ENCODE results near the gene CCDC196.

The CCDC196 gene

DNA sequence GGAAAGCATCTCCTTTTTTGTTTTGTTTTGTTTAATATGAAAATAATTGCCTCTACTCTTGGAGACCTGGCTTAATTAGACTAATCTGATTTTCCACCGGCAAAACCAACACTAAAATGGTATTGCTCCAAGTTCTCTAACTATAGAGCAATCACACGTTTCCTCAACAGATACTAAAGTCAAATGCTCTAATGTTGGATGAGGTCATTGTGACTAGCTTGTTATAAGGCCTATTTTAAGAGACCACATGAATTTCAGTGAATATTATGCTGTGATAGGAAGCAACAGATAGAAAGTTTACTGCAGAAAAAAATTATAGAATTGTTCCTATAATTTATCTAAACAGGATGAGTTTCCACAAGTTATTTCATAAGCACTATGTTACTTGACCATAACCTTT, 3.3 kb upstream of the CCDC196 start:
- H3K4me3 ChIP-seq (ENCODE audit: insufficient read depth, low read length, poor library complexity, severe bottlenecking): no peak overlapping the region
- no peak overlapping the region for H3K4me2 ChIP-seq (ENCODE audit: low read depth, low read length, poor library complexity, severe bottlenecking)
- H3K27ac ChIP-seq (ENCODE audit: low read depth, low read length): no peak overlapping the region
- no peak overlapping the region for H3K9ac ChIP-seq (ENCODE audit: low read length)
- H3K9me2 ChIP-seq (replicated peaks; ENCODE audit: insufficient read depth, low read length): no peaks in the 10 kb centered on the region
- H2AFZ ChIP-seq (ENCODE audit: low read depth, low read length, severe bottlenecking): no peak overlapping the region
- H3K27me3 ChIP-seq (ENCODE audit: low read length): no peaks in the 10 kb centered on the region
- TF ChIP-seq EZH2phosphoT487 (conservative IDR thresholded peaks at IDR 0.05; ENCODE audit: low read length): no peak
- TF ChIP-seq, protein P1, sequence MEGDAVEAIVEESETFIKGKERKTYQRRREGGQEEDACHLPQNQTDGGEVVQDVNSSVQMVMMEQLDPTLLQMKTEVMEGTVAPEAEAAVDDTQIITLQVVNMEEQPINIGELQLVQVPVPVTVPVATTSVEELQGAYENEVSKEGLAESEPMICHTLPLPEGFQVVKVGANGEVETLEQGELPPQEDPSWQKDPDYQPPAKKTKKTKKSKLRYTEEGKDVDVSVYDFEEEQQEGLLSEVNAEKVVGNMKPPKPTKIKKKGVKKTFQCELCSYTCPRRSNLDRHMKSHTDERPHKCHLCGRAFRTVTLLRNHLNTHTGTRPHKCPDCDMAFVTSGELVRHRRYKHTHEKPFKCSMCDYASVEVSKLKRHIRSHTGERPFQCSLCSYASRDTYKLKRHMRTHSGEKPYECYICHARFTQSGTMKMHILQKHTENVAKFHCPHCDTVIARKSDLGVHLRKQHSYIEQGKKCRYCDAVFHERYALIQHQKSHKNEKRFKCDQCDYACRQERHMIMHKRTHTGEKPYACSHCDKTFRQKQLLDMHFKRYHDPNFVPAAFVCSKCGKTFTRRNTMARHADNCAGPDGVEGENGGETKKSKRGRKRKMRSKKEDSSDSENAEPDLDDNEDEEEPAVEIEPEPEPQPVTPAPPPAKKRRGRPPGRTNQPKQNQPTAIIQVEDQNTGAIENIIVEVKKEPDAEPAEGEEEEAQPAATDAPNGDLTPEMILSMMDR (IDR thresholded peaks at IDR 0.05; ENCODE audit: insufficient read depth, low read length, poor library complexity, severe bottlenecking): no peak
- no peaks in the 10 kb centered on the region for H3F3A ChIP-seq (ENCODE audit: insufficient read depth)
- H3K36me3 ChIP-seq (ENCODE audit: low read length): no peaks in the 10 kb centered on the region
- no peaks in the 10 kb centered on the region for H3K9me3 ChIP-seq (ENCODE audit: insufficient read depth, low read length)
- no peaks in the 10 kb centered on the region for H3K79me2 ChIP-seq (ENCODE audit: insufficient read depth, low read length)
- H4K20me1 ChIP-seq (ENCODE audit: low read depth, low read length): no peaks in the 10 kb centered on the region

DNA sequence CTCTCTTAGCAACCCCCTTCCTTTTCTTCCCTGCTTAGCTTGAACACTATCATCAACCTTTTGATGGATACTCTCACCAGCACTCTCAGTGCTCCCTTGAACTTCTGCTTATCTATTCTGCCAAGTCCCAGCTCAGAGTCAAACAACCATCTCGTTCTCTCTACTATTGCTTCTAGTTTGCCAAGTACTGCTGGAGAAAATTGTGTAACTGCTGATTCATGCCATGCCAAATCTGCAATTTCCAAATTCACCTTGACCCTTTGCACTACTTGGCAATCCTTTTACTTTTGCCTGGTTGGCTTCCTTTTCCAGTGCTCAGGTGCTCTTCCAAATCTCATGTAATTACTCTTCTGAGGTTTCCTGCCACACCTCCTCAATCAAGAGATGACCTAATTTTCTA, 2.8 kb upstream of the CCDC196 start:
- H3K4me2 ChIP-seq (ENCODE audit: low read depth, low read length, poor library complexity, severe bottlenecking): no peak overlapping the region
- no peaks in the 10 kb centered on the region for H3K79me2 ChIP-seq (ENCODE audit: insufficient read depth, low read length)
- H3K4me3 ChIP-seq (ENCODE audit: insufficient read depth, low read length, poor library complexity, severe bottlenecking): no peak overlapping the region
- H3K27ac ChIP-seq (ENCODE audit: low read depth, low read length): no peak overlapping the region
- no peaks in the 10 kb centered on the region for H3K9me2 ChIP-seq (replicated peaks; ENCODE audit: insufficient read depth, low read length)
- H3K36me3 ChIP-seq (ENCODE audit: low read length): no peaks in the 10 kb centered on the region
- no peaks in the 10 kb centered on the region for H3K9me3 ChIP-seq (ENCODE audit: insufficient read depth, low read length)
- H3K9ac ChIP-seq (ENCODE audit: low read length): no peak overlapping the region
- no peaks in the 10 kb centered on the region for H3K27me3 ChIP-seq (ENCODE audit: low read length)
- no peak for TF ChIP-seq EZH2phosphoT487 (conservative IDR thresholded peaks at IDR 0.05; ENCODE audit: low read length)
- TF ChIP-seq, protein P1 (IDR thresholded peaks at IDR 0.05; ENCODE audit: insufficient read depth, low read length, poor library complexity, severe bottlenecking): no peak
- H3F3A ChIP-seq (ENCODE audit: insufficient read depth): no peaks in the 10 kb centered on the region
- no peaks in the 10 kb centered on the region for H4K20me1 ChIP-seq (ENCODE audit: low read depth, low read length)
- no peak overlapping the region for H2AFZ ChIP-seq (ENCODE audit: low read depth, low read length, severe bottlenecking)

- no peaks in the 10 kb centered on the region for H3K27me3 ChIP-seq (ENCODE audit: low read length)
- H3K4me3 ChIP-seq (ENCODE audit: insufficient read depth, low read length, poor library complexity, severe bottlenecking): no peak overlapping the region
- H3K4me2 ChIP-seq (ENCODE audit: low read depth, low read length, poor library complexity, severe bottlenecking): no peak overlapping the region
- H4K20me1 ChIP-seq (ENCODE audit: low read depth, low read length): no peaks in the 10 kb centered on the region
- H3K36me3 ChIP-seq (ENCODE audit: low read length): no peaks in the 10 kb centered on the region
- H3K79me2 ChIP-seq (ENCODE audit: insufficient read depth, low read length): no peaks in the 10 kb centered on the region
- no peaks in the 10 kb centered on the region for H3K9me2 ChIP-seq (replicated peaks; ENCODE audit: insufficient read depth, low read length)
- H3K27ac ChIP-seq (ENCODE audit: low read depth, low read length): no peak overlapping the region
- no peaks in the 10 kb centered on the region for H3F3A ChIP-seq (ENCODE audit: insufficient read depth)
- no peak overlapping the region for H3K9ac ChIP-seq (ENCODE audit: low read length)
- no peak overlapping the region for H2AFZ ChIP-seq (ENCODE audit: low read depth, low read length, severe bottlenecking)
- no peaks in the 10 kb centered on the region for H3K9me3 ChIP-seq (ENCODE audit: insufficient read depth, low read length)
- no peak for TF ChIP-seq EZH2phosphoT487 (conservative IDR thresholded peaks at IDR 0.05; ENCODE audit: low read length)
- TF ChIP-seq, protein P1 (IDR thresholded peaks at IDR 0.05; ENCODE audit: insufficient read depth, low read length, poor library complexity, severe bottlenecking): no peak
Observed at GRCh38 chr14:66485029-66485428, 1.1 kb upstream of the CCDC196 start.

All from SU-DHL-6 (cell line).